DMS79 (cell line): ENCODE data around the gene TTLL11.

ENCODE experiments used
- DNase-seq: peaks from one replicate; lab custom pipeline; 2025; lab: John Stamatoyannopoulos, UW

Gene TTLL11

GRCh38 chr9:121772600-121773285 lies 320.4 kb downstream of the TTLL11 start:
- no peak for DNase-seq
